MM.1S (cell line): ENCODE results near the gene ARPC1A.
"Not testable (repeated sequence)": the region's sequence is repeated elsewhere in the genome, so short reads cannot be mapped to it uniquely, and the experiment has no call there.

Source experiments
- DNase-seq: peaks from one replicate; pipeline ENCODE4 v3.0.0-alpha.2; 2015
- H2AFZ ChIP-seq: fragments of 300-600 bp; sonication (generic); 2 replicates; pipeline ENCODE4 v1.6.0; 2016; ENCODE audit warnings: antibody characterized with exemption, low read length
- H3F3A ChIP-seq: fragments of 300-600 bp; sonication (generic); 2 replicates; pipeline ENCODE4 v1.6.1; 2016; ENCODE audit warnings: mild to moderate bottlenecking, antibody characterized with exemption, low read length, moderate library complexity, mixed read lengths; ENCODE audit not compliant: insufficient read depth
- H3K27ac ChIP-seq: fragments of 300-600 bp; sonication (generic); 2 replicates; pipeline ENCODE4 v1.5.1; 2016; ENCODE audit warnings: mild to moderate bottlenecking, low read length
- H3K27me3 ChIP-seq: fragments of 300-600 bp; sonication (generic); replicated peaks from 2 replicates; pipeline ENCODE4 v1.6.0; 2016; ENCODE audit warnings: low read length; ENCODE audit not compliant: insufficient read depth
- H3K36me3 ChIP-seq: fragments of 300-600 bp; sonication (generic); replicated peaks from 2 replicates; pipeline ENCODE4 v1.6.1; 2016; ENCODE audit warnings: mild to moderate bottlenecking, low read length, mixed read lengths; ENCODE audit not compliant: insufficient read depth
- H3K4me1 ChIP-seq: fragments of 300-600 bp; sonication (generic); 2 replicates; pipeline ENCODE4 v1.6.1; 2016; ENCODE audit warnings: low read length, mixed read lengths
- H3K4me2 ChIP-seq: fragments of 300-600 bp; sonication (generic); 2 replicates; pipeline ENCODE4 v1.6.0; 2016; ENCODE audit warnings: low read depth, low read length
- H3K4me3 ChIP-seq: fragments of 300-600 bp; sonication (generic); 2 replicates; pipeline ENCODE4 v1.5.1; 2016; ENCODE audit warnings: low read length, mixed read lengths
- H3K79me2 ChIP-seq: fragments of 300-600 bp; sonication (generic); 2 replicates; pipeline ENCODE4 v1.6.1; 2016; ENCODE audit warnings: mixed run types, low read length, mixed read lengths
- H3K9ac ChIP-seq: fragments of 300-600 bp; sonication (generic); 2 replicates; pipeline ENCODE4 v1.6.1; 2016; ENCODE audit warnings: low read length, mixed read lengths
- H3K9me2 ChIP-seq: fragments of 300-600 bp; sonication (generic); replicated peaks from 2 replicates; pipeline ENCODE4 v1.6.1; 2016; ENCODE audit warnings: mild to moderate bottlenecking, low read length, mixed read lengths; ENCODE audit not compliant: insufficient read depth
- H3K9me3 ChIP-seq: fragments of 300-600 bp; sonication (generic); replicated peaks from 2 replicates; pipeline ENCODE4 v1.6.1; 2016; ENCODE audit warnings: mild to moderate bottlenecking, low read length, mixed read lengths; ENCODE audit not compliant: insufficient read depth
- H4K20me1 ChIP-seq: fragments of 300-600 bp; sonication (generic); 2 replicates; pipeline ENCODE4 v1.6.1; 2016; ENCODE audit warnings: mild to moderate bottlenecking, low read length, moderate library complexity, mixed read lengths; ENCODE audit not compliant: insufficient read depth
- EZH2 ChIP-seq: fragments of 300-600 bp; sonication (generic); optimal IDR thresholded peaks from 2 replicates; pipeline ENCODE3; 2017; ENCODE audit warnings: low read depth, mild to moderate bottlenecking, antibody characterized with exemption, low read length, mixed read lengths
- EZH2phosphoT487 ChIP-seq: fragments of 300-600 bp; sonication (generic); IDR thresholded peaks from 2 replicates; pipeline ENCODE4 v1.6.1; 2018; ENCODE audit warnings: antibody characterized with exemption, low read length
- TF ChIP-seq, protein P1 (sequence below): fragments of 300-600 bp; sonication (generic); IDR thresholded peaks from 2 replicates; pipeline ENCODE4 v1.5.1; 2016; ENCODE audit warnings: antibody characterized with exemption, low read length, mixed read lengths

Gene ARPC1A

GRCh38 chr7:99385564-99385963 is 59.9 kb downstream of the ARPC1A start:
- H3K9ac ChIP-seq = no peak overlapping the region
- TF ChIP-seq EZH2phosphoT487 (no peak), EZH2 (no peak)
- TF ChIP-seq, protein P1, sequence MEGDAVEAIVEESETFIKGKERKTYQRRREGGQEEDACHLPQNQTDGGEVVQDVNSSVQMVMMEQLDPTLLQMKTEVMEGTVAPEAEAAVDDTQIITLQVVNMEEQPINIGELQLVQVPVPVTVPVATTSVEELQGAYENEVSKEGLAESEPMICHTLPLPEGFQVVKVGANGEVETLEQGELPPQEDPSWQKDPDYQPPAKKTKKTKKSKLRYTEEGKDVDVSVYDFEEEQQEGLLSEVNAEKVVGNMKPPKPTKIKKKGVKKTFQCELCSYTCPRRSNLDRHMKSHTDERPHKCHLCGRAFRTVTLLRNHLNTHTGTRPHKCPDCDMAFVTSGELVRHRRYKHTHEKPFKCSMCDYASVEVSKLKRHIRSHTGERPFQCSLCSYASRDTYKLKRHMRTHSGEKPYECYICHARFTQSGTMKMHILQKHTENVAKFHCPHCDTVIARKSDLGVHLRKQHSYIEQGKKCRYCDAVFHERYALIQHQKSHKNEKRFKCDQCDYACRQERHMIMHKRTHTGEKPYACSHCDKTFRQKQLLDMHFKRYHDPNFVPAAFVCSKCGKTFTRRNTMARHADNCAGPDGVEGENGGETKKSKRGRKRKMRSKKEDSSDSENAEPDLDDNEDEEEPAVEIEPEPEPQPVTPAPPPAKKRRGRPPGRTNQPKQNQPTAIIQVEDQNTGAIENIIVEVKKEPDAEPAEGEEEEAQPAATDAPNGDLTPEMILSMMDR = no peak
- peaks cover 36% of the 10 kb centered on the region for H3K79me2 ChIP-seq
- H3K27me3 ChIP-seq = no peaks in the 10 kb centered on the region
- peaks cover 10% of the 10 kb centered on the region for H3K4me1 ChIP-seq
- DNase-seq = no peak
- H3K4me3 ChIP-seq = no peak overlapping the region
- H3K36me3 ChIP-seq = no peaks in the 10 kb centered on the region
- H3K9me3 ChIP-seq = no peaks in the 10 kb centered on the region
- no peaks in the 10 kb centered on the region for H4K20me1 ChIP-seq
- H3K9me2 ChIP-seq = no peaks in the 10 kb centered on the region
- H3F3A ChIP-seq = peaks cover 3% of the 10 kb centered on the region; the same call in 1 of the 2 replicates
- H2AFZ ChIP-seq = no peak overlapping the region
- no peak overlapping the region for H3K4me2 ChIP-seq
- no peak overlapping the region for H3K27ac ChIP-seq

DNA sequence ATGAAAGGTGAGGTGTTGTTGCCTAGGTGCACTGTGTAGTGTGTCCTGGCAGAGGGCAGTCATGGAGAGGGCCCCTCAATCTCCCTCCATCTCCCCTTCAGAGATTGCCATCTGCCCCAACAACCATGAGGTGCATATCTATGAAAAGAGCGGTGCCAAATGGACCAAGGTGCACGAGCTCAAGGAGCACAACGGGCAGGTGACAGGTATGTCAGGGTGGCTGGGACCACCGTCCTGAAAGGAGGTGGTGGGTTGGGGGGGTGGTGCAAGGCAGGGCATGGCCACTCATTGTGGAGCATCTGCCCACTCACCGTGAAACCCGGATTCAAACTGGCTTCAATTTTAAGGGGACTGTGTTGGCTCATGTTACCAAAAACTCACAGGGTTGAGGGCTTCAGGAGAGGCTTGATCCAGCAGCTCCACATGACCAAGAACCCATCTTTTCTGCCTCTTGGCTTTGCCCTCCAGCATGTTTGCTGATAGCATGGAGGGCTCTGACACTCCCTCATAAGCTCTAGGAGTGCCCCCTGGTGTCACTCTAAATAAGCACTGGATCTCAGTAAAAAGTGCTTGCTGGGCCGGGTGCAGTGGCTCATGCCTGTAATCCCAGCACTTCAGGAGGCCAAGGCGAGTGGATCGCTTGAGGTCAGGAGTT is 61.0 kb downstream of the ARPC1A start:
- Histone ChIP-seq H2AFZ (no peak overlapping the region), H3K9me3 (no peaks in the 10 kb centered on the region), H4K20me1 (no peaks in the 10 kb centered on the region), H3K36me3 (no peaks in the 10 kb centered on the region), H3K4me2 (no peak overlapping the region), H3K4me3 (no peak overlapping the region), H3F3A (no peaks in the 10 kb centered on the region), H3K27me3 (no peaks in the 10 kb centered on the region), H3K9me2 (no peaks in the 10 kb centered on the region), H3K27ac (no peak overlapping the region), H3K9ac (no peak overlapping the region), H3K4me1 (no peaks in the 10 kb centered on the region), H3K79me2 (peaks cover 24% of the 10 kb centered on the region)
- TF ChIP-seq EZH2phosphoT487 = no peak
- TF ChIP-seq, protein P1 = peak; percentile 40
- peak; percentile 49 for DNase-seq

DNA sequence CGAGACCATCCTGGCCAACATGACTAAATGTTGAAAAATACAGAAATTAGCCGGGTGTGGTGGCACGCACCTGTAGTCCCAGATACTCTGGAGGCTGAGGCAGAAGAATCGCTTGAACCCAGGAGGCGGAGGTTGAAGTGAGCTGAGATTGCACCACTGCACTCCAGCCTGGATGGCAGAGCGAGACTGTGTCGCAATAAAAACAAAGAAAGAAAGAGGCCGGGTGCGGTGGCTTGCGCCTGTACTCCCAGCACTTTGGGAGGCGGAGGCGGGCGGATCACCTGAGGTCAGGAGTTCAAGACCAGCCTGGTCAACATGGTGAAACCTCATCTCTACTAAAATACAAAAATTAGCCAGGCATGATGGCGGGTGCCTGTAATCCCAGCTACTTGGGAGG is 61.5 kb downstream of the ARPC1A start:
- not testable (repeated sequence) for H3K9me2 ChIP-seq, H3K4me2 ChIP-seq, H2AFZ ChIP-seq, DNase-seq, H3K9me3 ChIP-seq, H3K9ac ChIP-seq, H3F3A ChIP-seq, H3K27me3 ChIP-seq, H3K4me1 ChIP-seq, H3K27ac ChIP-seq, H4K20me1 ChIP-seq, H3K4me3 ChIP-seq, H3K36me3 ChIP-seq
- H3K79me2 ChIP-seq = peaks cover 19% of the 10 kb centered on the region

- Histone ChIP-seq H3K4me1 (no peaks in the 10 kb centered on the region), H3K4me2 (no peak overlapping the region), H3K9me3 (no peaks in the 10 kb centered on the region), H2AFZ (no peak overlapping the region), H3K4me3 (no peak overlapping the region), H4K20me1 (no peaks in the 10 kb centered on the region), H3K36me3 (no peaks in the 10 kb centered on the region), H3K9me2 (no peaks in the 10 kb centered on the region), H3F3A (peaks cover 8% of the 10 kb centered on the region; the same call in 1 of the 2 replicates), H3K9ac (no peak overlapping the region), H3K79me2 (peaks cover 17% of the 10 kb centered on the region), H3K27ac (no peak overlapping the region), H3K27me3 (no peaks in the 10 kb centered on the region)
- TF ChIP-seq, protein P1 = no peak
- TF ChIP-seq EZH2 = no peak
- no peak for TF ChIP-seq EZH2phosphoT487
- no peak for DNase-seq
These were observed 62.2 kb downstream of the ARPC1A start for GRCh38 chr7:99387912-99388311.
